IPS-NIHi7 (cell line): Measurements from ENCODE around the gene LAMTOR5.
A peak's percentile ranks its signal among the peaks of the same experiment; 100 is the strongest.
"Not testable (repeated sequence)": the region's sequence is repeated elsewhere in the genome, so short reads cannot be mapped to it uniquely, and the experiment has no call there.

ENCODE experiments used
- DNase-seq: peaks from one replicate; pipeline ENCODE4 v3.0.0; 2012; ENCODE audit warnings: mixed read lengths; ENCODE audit errors: extremely low spot score

The LAMTOR5 gene

DNA sequence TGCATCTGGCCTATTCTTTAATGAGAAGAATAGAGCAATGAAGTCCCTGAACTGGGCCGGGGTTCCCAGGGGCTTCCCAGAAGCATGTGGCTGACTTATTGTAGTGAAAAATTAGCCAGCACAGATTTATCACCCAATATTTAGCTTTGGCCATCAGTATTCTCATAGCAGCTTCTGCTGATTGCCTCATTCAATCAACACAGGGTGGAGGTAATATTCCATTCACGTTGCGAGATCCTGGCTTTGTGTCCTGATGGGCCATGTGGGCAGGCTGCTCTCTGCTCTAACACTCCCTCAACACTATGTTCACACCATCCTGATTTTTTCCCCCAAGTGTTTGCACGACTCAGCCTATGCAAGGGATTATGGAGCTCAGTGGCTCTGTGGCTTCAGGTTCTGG is 21.5 kb upstream of the LAMTOR5 start:
- DNase-seq, result no peak

DNA sequence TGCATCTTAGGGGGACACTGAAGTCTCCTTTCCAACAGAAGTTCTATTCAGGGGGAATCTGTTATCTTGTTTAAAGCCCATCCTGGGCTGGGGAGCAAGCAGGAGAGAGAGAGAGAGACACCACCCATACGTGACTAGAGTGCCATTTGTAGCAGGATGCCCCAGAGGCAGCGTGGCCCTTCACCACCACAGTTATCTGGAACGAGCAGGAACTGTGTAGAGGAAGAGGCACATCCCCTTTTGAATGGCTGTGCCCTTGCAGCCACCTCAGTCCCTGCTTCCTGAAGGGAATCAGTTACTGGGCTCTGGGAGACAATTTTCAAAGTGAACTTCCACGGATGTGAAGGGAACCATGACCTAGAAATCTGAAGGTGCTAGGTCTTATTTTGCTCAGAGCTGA is 19.4 kb upstream of the LAMTOR5 start:
- no peak for DNase-seq

DNA sequence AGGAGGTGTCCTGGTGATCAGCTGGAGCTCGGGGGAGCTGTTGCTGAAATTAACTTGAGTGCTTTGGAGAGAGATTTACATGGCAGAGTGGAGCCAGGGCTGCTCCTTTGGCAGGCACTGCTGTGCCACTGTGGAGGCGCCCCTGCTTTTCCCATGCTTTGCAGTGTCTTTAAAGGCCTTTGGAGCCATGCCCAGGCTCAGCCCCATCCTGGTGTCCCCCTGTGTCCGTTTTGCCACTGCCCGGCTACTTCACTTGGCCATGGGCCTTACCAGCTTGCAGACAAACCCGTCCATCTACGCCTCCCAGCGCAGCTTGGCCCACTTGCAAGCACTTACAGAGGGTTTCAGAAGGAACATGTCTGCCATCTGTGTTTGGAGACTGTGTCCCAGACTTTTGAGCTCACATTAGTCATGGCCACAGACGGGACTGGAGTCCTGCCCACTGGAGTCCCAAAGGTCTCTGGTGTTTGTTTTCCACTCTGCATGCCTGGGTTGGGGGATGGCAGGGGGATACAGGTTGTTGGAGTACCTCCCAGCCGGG is 18.2 kb upstream of the LAMTOR5 start:
- no peak for DNase-seq

DNA sequence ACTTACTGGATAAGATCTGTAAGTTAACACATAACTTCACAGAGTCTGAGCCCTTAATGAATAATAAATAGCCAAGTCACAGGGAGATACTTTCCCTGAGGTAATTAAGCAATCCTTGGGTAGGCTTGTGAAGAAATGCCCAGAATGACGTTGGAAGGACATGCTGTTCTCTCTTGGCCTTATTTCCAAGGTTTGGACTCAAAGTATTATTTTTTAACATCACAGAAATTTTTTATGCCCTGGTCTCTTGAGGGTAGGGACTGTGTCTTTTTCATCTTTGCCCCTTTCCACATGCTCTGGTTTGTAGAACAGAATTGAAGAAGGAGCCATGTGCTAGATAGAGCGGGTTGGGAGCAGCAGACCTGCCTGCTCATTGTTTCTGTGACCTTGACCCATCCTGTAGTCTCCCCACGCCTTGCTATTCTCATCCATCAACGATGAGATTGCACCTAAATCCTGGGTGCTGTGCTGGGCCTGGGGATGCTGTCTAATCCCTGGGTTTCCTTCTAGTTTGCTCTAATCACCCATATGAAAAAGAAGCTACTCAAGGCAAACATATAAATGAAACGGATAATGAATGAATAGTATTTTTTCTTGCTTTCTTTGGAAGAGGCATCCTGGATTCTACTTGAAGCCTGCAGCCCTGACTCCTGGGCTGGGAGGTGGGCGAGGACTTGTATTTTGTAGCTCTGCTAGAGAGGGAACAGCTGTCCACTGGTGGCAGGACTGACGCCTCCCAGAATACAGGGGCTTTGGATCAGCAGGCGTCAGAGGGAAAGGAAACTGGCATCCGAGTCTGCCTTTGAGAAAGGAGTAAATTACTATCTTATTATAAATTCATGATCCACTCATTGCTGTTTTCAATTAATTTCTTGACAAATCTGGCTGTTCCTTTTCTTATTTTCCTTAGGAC is 17.5 kb upstream of the LAMTOR5 start:
- DNase-seq, result no peak

DNA sequence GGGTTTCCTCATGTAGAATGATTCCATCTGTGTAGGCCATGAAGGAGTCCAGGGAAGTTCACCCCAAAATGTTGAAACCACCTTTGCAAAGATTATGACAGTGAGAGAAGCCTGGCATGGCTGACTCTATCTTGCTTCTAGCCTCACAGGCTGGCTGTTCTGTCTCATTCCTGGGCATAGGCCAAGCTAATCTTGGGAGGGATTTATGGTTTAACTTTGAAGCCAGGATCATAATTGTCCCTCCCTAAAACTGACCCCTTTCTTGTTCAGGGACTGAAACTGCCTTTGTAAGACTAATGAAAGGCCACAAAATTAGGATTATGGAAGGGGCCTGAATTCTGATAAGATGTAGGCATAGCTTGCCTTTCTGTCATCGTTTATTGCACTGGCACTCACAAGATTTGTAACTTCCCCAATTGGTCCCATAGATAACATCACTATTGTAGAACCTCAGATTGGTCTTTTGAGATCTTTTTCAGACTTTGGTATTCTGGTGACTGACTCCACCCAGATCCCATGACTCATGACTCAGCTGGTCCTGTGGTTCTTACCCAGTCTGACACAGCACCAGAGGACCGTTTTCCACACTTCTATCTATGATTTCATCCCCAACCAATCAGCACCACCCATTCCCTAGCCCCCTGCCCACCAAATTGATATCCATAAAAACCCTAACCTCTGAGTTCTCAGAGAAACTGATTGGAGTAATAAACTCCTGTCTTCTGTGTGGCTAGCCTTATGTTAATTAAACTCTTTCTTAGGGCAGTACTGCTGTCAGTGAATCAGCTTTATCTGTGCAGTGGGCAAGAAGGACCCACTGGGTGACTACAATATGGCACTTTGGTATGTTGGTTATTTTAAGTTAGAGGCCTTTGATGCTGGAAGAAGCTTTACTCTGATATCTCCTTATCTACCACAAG is 13.6 kb upstream of the LAMTOR5 start:
- DNase-seq, result no peak

DNA sequence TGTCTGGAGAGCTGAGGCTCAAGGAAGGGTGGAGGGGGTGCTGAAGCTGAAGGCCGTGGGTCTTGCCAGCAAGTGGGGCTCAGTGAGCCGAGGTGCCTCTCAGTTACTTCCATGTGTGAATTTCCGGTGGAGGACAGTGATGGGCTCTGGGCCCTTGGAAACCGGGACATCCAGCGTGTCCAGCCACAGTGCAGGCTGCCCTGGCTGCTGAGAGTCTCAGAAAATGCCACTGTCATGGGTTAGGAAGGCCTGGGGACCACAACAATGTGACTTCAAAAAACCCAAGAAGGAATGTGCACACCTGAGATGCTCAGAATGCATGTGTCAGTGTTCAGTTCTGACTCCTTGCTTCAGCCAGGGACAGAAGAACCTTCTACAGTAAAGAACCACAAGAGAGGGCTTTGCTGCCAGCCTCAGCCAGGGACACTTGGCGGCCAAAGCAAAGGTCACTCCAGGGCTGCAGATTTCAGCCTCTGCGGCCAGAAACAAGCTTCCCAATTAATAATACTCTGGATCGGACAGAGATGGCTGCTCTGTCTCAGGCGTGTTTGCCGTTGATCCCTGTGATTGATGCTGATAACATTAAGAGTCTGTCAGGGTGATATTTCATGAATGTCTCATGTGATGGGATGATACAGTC is 12.6 kb upstream of the LAMTOR5 start:
- DNase-seq, result no peak

DNA sequence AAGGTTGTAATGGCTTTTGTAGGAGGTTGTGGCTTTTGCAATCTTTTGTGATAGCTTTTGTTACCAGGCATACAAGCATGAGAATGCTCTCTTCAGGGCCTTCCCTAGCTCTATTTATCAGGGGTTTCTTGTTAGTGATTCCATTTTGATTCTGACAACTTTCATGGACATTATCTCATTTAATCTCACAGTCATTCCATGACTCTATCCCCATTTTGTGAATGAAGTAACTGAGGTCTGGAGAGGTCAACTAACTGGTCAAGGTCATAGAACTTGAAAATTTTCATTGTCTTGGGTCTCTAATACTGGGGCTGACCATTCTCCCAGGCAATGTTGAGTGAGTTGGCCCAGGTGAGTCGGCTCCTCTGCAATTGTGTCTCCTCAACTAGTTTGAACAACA is 11.2 kb upstream of the LAMTOR5 start:
- no peak for DNase-seq

DNA sequence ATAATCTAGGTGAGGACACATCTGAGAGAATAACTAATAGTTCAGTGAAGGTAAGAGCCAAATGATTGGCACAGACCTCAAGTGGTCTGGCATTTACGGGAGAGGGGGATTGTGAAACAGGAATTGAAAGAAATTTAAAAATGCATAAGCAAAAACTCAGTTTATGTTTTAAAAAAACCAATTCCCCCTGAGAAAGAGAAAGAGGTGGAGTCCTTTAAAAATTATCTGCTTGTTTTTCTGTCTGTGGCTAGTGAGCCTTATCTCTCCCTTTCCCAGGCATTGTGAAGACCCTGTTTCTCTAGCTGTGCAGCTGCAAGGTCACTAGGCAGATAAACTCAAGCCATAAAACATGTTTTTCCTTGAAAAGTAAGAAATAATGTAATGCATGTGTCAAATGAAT is 5.6 kb upstream of the LAMTOR5 start:
- not testable (repeated sequence) for DNase-seq

DNA sequence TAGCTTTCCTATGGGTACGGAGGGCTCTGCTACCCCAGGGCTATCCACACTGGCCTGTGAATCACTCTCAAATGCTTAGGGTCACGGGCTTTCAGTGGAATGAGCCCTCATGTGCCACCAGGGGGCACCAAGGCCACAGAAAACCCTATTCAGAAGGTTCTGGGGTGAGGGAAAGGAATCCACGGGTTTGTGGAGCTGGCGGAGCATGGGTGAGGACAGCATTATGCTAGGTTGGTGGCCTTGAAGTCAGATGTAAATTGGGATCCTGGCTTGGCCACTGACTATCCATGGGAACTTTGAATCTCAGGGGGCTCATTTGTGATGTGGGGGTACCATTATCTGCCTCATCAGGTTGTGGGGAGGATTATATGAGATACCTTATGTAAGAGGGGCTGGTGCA is 5.1 kb upstream of the LAMTOR5 start:
- peak; percentile 79 for DNase-seq

DNA sequence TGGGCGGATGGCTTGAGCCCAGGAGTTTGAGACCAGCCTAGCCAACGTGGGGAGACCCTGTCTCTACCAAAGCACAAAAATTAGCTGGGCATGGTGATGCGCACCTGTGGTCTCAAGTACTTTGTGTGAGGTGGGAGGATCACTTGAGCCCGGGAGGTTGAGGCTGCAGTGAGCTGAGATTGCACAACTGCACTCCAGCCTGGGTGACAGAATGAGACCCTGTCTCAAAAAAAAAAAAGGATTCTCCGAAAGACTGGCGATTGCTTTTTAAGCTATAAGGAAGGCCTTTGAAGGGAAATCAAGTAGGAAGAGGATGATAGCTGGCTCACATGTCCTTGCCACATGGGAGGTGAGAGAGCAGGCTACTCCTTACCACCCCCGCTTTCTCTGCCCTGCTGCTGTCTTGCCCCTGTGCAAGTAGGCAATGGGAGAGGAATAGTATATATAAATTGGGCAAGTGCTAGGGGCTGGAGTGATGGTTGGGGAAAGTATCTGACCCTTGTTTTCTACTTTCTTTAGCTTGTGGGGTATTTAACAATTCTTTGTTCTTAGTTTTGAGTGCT is 3.8 kb upstream of the LAMTOR5 start:
- no peak for DNase-seq

DNA sequence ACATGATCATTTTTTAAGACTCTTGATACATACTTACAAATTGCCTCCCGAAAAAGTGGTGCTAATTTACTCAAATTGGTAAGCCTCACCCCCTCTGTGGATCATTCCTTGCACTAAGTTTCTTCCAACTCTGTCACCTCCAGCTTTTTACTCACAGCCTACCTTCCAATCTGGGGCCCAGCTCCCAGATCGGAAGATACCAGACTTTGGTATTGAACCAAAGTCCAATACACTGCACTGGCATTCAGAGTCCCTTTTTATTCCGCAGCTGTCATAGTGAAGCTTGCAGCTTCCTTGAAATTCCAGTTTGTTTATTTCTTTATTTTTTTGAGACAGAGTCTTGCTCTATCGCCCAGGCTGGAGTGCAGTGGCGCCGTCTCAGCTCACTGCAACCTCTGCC is 1.8 kb upstream of the LAMTOR5 start:
- no peak for DNase-seq

DNA sequence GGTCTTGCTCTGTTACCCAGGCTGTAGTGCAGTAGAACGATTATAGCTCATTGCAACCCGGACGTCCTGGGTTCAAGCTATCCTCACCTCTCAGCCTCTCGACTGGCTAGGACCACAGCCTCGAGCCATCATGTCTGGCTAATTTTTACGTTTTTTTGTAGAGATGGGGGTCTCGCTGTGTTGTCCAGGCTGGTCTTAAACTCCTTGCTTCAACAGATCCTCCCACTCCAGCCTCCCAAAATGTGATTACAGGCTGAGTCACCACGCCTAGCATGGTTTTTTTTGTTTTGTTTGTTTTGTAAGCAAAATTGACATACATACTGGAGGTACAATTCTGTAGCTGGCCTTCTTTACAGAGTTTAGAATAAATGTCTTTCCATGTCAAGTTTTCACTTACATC is 994 bp upstream of the LAMTOR5 start:
- no peak for DNase-seq

DNA sequence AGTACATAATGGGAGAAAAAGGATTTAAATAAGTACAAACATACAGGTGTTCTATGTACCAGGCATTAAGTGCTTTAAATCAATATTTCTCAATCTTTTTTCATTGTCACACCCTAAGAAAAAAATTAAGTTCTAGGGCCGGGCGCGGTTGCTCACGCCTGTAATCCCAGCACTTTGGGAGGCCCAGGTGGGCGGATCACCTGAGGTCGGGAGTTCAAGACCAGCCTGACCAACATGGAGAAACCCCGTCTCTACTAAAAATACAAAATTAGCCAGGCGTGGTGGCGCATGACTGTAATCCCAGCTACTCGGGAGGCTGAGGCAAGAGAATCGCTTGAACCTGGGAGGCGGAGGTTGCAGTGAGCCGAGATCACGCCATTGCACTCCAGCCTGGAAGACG is 1.1 kb downstream of the LAMTOR5 start:
- DNase-seq, result not testable (repeated sequence)

DNA sequence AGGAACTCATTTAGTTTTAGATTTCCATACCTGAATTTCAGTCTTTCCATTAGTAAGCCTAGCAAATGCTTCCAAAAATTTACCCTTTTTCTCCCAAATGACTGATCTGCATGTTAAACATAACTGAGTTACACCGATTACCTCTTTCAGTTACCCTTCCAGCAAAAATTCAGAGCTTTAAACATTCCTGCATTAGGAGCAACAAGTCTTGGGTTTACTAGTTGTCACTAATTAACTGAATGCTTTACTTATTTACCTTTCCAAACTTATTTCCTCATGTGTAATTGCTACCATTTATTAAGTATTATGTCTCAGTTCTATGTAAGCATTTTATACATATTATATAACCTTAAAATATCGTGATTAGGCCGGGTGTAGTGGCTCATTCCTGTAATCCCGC is 3.1 kb downstream of the LAMTOR5 start:
- DNase-seq, result no peak

DNA sequence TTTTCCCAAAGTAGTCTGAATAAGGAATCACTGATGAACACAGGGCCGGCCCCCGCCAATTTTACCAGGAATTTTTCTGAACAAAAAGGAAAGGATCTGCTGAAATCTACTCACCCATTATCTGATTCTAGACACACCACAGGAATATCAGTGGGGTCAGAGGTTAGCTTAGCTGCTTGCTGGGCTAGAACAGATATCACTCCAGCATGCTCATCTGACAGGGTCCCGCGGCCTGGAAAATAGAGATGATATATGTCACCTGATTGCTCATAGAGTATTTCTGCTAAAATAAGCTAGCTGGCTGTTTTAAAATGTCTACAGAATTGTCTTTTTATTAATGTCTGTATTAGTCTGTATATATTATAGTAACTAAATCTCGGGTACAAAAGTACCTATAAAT is 3.7 kb downstream of the LAMTOR5 start:
- no peak for DNase-seq

DNA sequence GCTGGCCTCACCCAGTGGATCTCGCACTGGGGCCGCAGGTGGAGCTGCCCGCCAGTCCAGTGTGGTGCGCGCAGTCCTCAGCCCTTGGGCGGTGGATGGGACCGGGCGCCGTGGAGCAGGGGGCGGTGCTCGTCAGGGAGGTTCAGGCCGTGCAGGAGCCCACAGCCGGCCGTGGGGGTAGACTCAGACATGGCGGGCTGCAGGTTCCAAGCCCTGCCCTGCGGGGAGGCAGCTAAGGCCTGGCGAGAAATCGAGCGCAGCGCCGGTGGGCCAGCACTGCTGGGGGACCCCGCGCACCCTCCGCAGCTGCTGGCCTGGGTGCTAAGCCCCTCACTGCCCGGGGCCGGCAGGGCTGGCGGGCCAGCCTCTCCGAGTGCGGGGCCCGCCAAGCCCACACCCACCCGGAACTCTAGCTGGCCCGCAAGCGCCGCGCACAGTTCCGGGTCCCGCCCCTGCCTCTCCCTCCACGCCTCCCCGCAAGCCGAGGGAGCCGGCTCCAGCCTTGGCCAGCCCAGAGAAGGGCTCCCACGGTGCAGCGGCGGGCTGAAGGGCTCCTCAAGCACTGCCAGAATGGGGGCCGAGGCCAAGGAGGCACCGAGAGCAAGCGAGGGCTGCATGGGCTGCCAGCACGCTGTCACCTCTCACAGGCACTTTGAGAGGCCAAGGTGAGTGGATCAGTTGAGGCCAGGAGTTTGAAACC is 11.1 kb downstream of the LAMTOR5 start:
- not testable (repeated sequence) for DNase-seq

DNA sequence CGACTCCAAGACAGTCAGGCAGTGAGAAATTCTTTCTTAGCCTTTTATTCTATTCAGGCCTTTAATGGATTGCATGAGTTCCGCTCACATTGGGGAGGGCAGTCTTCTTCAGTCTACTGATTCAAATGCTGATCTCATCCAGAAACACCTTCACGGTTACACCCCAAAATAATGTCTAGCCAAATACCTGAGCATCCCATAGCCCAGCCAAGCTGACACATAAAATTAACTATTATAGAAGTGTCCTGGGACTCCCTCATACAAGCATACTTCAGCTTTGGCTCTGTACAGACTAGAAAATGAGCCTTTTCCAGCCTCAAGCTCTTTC is 13.0 kb downstream of the LAMTOR5 start:
- DNase-seq, result no peak

DNA sequence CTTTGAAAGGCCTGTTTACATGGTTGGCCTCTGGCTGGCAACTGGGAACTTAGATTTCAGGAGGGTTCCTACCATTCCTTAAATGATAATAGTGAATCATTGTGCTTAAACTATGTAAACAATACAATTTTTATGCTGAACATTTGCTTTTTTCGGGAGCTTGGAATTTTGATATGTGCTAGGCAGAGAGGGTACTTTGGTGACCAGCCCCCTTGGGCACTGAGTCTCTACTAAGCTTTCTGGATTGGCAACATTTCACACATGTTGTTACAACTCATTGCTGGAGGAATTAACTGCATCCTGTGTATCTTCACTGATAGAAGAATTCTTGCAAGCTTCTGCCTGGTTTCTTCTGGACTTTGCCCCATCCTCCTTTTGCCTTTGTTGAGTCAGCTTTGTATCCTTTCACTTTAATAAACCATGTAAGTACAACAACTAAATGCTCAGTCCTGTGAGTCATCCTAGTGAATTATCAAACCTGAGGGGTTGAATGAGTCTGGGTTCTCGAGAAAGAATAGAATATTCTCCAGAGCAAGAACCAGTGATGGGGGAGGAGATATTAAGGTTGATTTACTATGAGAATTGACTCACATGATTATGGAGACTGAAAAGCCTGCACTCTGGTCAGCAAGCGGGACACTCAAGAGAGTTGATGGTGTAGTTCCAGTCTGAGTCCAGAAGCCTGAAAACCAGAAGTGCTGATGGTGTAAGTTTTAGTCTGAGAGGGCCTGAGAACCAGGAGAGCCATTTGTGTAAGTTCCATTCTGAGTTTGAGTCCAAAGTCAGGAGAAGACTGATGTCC is 13.6 kb downstream of the LAMTOR5 start:
- DNase-seq, result no peak

DNA sequence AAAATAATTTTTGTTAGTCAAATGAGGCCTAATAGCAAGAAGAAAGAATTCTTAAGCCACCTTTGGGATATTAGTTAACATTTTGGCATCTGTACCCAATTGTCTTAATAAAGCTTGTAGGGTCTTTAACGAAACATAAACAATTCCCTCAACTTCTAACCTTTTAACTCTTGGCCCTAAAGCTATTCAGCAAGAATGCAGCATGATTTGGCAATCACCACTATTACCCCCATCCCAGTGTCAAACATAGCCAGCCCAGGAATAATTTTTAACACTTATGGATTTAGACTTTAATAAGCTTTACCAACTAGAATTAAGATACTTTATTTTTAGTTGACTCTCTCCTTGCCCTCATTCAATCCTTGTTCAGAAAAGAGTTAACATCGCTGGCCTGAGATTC is 14.2 kb downstream of the LAMTOR5 start:
- no peak for DNase-seq

DNA sequence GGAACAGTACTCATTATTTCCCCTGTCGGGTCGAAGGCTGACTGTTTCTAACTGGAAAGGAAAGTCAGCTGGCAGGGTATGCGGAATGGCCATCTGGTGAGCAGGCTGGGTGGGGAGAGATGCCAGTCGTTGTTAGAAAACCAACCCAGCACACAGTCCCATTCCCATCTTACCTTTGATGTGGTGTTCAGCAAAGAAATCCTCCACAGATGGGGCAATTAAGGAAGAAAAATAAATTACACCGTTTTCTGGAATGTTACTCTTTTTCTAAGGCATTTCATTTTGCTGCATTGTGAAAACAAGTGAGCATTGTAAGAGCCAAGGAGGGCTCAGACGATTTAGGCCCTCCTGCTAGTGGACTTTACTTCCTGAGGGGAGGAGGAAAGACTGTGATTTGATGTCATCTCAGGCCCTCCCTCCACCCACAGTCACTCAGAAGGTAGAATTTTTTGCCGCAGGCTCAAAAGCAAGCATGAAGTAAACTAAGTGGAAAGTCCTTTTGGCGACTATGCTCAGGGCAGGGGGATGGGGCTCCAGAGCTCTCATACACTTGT is 16.7 kb downstream of the LAMTOR5 start, which contains the start of gene SLC16A4:
Gene SLC16A4 (minus strand): TSS at position 335 of the 554 bp plus-strand sequence. CDS start 1,703 bp downstream, outside the sequence.
- DNase-seq, result peak; percentile 49
